KG1 (cell line): ENCODE results near the gene GFPT1.

ENCODE experiments used
- DNase-seq: peaks from one replicate; lab custom pipeline; 2025; lab: John Stamatoyannopoulos, UW

GFPT1 gene

GRCh38 chr2:69291004-69291650 lies 95.9 kb downstream of the GFPT1 start:
- no peak for DNase-seq

DNA sequence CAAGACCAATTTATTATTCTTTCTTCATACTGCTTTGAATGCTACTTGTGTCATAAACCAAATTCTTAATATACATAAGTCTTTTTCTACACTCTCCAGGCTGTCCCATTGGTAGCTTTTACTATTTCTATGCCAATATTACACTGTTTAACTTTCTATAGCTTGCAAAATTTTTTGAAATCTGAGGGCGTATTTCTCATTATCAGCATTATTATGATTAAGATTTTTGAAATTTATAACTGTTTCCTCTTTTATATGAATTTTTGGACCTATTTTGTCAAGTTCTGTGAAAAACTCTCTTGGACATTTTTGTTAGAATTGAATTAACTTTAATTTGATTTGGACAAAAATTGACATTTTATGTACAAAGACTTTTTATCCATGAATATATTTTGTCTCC lies 98.6 kb downstream of the GFPT1 start:
- DNase-seq: no peak

- DNase-seq: no peak
Measured at GRCh38 chr2:69287544-69287943, 99.5 kb downstream of the GFPT1 start.

DNA sequence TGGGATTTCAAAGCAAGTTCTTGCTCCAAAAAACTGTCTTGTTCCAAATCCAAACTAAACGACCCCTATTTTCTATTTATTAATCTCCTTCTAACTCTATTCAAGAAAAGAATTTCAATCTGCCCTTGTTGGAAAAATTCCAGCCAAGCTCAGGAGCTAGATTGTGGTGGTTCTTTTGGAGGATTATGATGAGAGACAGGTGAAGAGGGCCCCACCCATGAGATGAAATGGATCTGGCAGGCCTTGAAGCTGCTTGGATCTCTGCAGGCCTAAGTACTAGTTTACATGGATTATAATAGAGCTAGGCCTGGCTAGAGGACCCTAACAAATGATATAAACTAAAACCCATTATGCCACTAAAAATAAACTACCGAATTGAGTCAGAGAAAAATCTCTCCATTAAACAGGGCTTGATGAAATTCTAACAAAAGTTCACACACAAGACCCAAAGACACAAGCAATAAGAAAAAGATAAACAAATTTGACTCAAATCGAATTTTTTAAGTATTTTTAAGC lies 101.6 kb downstream of the GFPT1 start:
- no peak for DNase-seq

DNA sequence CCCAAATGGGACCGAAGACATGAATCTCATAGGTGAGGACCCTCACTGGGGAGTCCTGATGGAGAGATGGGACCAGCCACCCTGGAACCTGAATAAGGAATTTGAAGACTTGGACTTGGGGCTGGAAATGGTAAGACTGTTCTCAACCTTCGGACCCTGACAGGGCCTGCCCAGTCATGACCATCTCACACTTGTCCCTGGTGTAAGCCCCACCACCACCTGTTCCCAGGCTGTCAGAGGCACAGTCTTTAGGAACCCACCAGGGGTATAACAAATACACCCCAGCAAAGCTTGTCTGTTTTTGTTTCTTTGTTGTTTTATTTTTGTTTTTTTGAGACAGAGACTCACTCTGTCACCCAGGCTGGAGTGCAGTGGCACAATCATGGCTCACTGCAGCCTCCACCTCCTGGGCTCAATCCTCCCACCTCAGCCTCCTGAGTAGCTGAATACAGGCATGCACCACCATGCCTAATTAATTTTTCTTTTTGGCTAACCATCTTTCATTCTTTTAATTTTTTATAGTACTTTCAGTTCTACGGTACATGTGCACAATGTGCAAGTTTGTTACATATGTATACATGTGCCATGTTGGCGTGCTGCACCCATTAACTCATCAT lies 106.1 kb downstream of the GFPT1 start:
- no peak for DNase-seq

GRCh38 chr2:69279931-69280681 lies 106.9 kb downstream of the GFPT1 start:
- no peak for DNase-seq

DNA sequence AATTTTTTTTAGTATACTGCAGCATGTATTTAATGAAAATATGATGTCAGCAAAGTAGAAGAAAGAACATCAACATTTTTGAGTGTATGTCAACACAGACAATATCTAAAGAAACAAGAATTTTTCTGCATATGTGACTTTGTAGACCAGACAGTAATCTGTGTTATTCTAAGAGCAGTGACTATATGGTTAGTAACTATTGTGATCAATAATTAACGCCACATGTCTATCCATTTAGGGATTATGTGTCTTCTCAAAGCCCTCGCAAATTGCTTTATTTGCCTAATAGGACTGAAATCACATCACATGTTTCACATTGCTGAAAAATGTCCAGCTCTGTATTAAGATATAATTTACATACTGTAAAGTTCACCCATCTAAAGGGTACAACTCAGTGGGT lies 107.8 kb downstream of the GFPT1 start:
- no peak for DNase-seq

DNA sequence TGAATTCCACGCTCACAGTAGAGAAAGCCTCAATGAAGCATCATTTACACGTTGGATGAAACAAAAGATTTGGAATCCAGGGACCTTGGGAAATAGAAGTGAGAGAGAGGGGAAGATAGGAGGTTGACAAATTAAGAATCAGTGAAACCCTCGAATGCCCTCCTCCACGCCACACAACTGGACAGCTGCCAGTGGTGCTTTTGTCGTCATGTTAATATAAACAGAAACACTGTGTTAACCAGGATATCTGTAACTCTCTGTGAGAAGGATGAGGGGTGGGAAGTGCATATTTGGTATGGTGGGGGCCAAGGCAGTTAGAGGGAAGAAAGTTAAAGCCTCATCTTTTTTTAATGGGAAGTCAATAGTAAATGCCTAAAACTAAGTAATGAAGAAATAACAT lies 108.7 kb downstream of the GFPT1 start:
- no peak for DNase-seq

GRCh38 chr2:69275490-69275889 lies 111.5 kb downstream of the GFPT1 start:
- no peak for DNase-seq

- no peak for DNase-seq
Measured at GRCh38 chr2:69272803-69273471, 114.1 kb downstream of the GFPT1 start.

GRCh38 chr2:69271831-69272257 lies 115.2 kb downstream of the GFPT1 start:
- no peak for DNase-seq
